Heart right ventricle (tissue), 16 donors: ENCODE data around the gene AGFG2. TPM values are rescaled to one million over a fixed set of nuclear protein-coding genes. Genes with fewer than 3 reads are reported as not detected.
A peak's percentile ranks its signal among the peaks of the same experiment; 100 is the strongest.

ENCODE experiments used
- ATAC-seq, 8 donors: fragments of 200-7000 bp; cut with Tn5 transposase; one replicate each; pipeline ENCODE4 v1.9.1; 2020; ENCODE audit warnings: mild to moderate bottlenecking in 8 of 8, moderate library complexity in 8 of 8, moderate number of reproducible peaks in 1 of 8
- DNase-seq, 2 donors: peaks; one replicate each; pipeline ENCODE4 v3.0.0-alpha.2; 2020
- H3K27ac ChIP-seq, 10 donors: fragments of 200-600 bp; sonication (generic) in 2 of 10; one replicate each; pipeline versions ENCODE4 v1.5.0 to v1.8.0; 2020 to 2022; ENCODE audit warnings: mild to moderate bottlenecking in 3 of 10
- H3K27me3 ChIP-seq, 7 donors: fragments of 200-600 bp; one replicate each; pipeline ENCODE4 v1.8.0; 2021 to 2022; ENCODE audit warnings: mild to moderate bottlenecking in 2 of 7
- H3K36me3 ChIP-seq, 9 donors: fragments of 200-600 bp; sonication (generic) in 1 of 9; one replicate each; pipeline versions ENCODE4 v1.5.0 to v1.8.0; 2020 to 2022; ENCODE audit warnings: mild to moderate bottlenecking in 2 of 9
- H3K4me1 ChIP-seq, 9 donors: fragments of 200-600 bp; sonication (generic) in 1 of 9; one replicate each; pipeline versions ENCODE4 v1.5.0 to v1.8.0; 2020 to 2022; ENCODE audit warnings: mild to moderate bottlenecking in 4 of 9
- H3K4me3 ChIP-seq, 10 donors: fragments of 200-600 bp; sonication (generic) in 2 of 10; one replicate each; pipeline versions ENCODE4 v1.5.0 to v1.8.0; 2020 to 2022; ENCODE audit warnings: mild to moderate bottlenecking in 7 of 10, moderate library complexity in 2 of 10
- H3K9me3 ChIP-seq, 11 donors: fragments of 200-600 bp in 10 of 11; sonication (generic) in 2 of 11; one replicate each; pipeline versions ENCODE4 v1.5.0 to v1.8.0; 2013 to 2022; ENCODE audit warnings: mild to moderate bottlenecking in 2 of 11, control low read depth in 1 of 11, moderate library complexity in 1 of 11
- CTCF ChIP-seq, 9 donors: fragments of 200-600 bp; sonication (generic) in 2 of 9; IDR thresholded peaks; one replicate each; pipeline versions ENCODE4 v1.5.0 to v1.8.0; 2021 to 2022; ENCODE audit warnings: antibody characterized with exemption in 9 of 9, mild to moderate bottlenecking in 5 of 9, moderate library complexity in 1 of 9
- WGBS, 2 donors: extraction: QIAGEN DNeasy Blood & Tissue Kit; methylation state at CpG; one replicate each; pipeline ENCODE4 v1.1.7; 2013; ENCODE audit warnings: inconsistent platforms in 1 of 2; 5-methylcytosine and 5-hydroxymethylcytosine counted together
- intact Hi-C, 10 donors: fragments of 100-400 bp; cut with DNase I; formaldehyde crosslinking; loops; one replicate each; pipeline versions ENCODE4 v1.11.1 to v1.14.2; 2022
- polyA plus RNA-seq, 2 donors: library from polyadenylated mRNA; stranded (reverse); fragments of 200-250 nt; gene quantifications; one replicate each; pipeline ENCODE4 v1.2.3, GENCODE V29; 2013
- total RNA-seq, 10 donors: library from RNA; stranded (reverse); fragmentation: NEBNext Ultra II Directional in 3 of 10; extraction: Animal tissue kit (Norgen Biotek cat#: 25700) in 3 of 10; gene quantifications; one replicate each; pipeline versions ENCODE4 v1.2.1 to v1.2.4, GENCODE V29; 2021 to 2023
- donor health status: Arrhythmogenic right ventricular cardiomyopathy.
- donor health status: ischemic (EF 13 %, LVEDD 7.1; RV severe dilation, severe dysfunction).
- donor health status: healthy with polysubstance abuse.
- donor health status: DM: no; HTN: yes; CAD: no.
- donor health status: DM: no; HTN: no; CAD: no.
- donor health status: ischemic (EF 25% LVEDD 6.9; RV normal size, moderate dysfunction).
- donor health status: ischemic (EF 25% LVEDD 5.7; RV mildly dilated, moderate dysfunction).
- donor health status: healthy.
- donor health status: DM: yes; HTN: yes; CAD: no.
- donor health status: Ischemic cardiomyopathy.
- donor health status: ischemic (EF 35%, LVEDD 5.7; RV mildly dilated, moderate dysfunction).
- donor health status: nonischemic (EF 11% LVEDD 7.7; RV severe dilation, severe dysfunction).
- donor health status: DM: yes; HTN: yes; CAD: no.
- donor health status: PGD.
- donor health status: ischemic (EF 29% LVEDD 5.4; RV normal size, mild dysfunction).
- donor health status: nonischemic (EF 23%, LVEDD 6.1; RV moderate dilation, normal function).

Gene AGFG2
- total and polyA plus RNA-seq, 12 donors: 9.9 to 35.8 (median 27.3) TPM

- Histone ChIP-seq H3K36me3 (peaks cover 0 to 87% (median 19%) of the 10 kb centered on the region in 9 donors), H3K4me1 (peaks cover 0 to 20% (median 6%) of the 10 kb centered on the region in 9 donors), H3K4me3 (no peak overlapping the region), H3K27me3 (no peaks in the 10 kb centered on the region), H3K9me3 (no peaks in the 10 kb centered on the region), H3K27ac (peak overlapping the region in 1 of 10 donors; percentile 26)
- no peak for TF ChIP-seq CTCF (IDR thresholded peaks at IDR 0.05)
- intact Hi-C loops: loop anchor here in 2 of 10 donors (5.0 kb wide), 2 partner anchors 74 to 89 kb away; partner anchors contain the start of gene NYAP1 (in 1 of the 2)
- DNase-seq (no peak), ATAC-seq (no peak)
- WGBS, 2 donors: 78 to 82% methylated on average over 4 of the region's 4 CpGs
Measured at GRCh38 chr7:100556541-100556940, 17.5 kb downstream of the AGFG2 start.

GRCh38 chr7:100559127-100559526 is 20.1 kb downstream of the AGFG2 start:
- intact Hi-C loops: loop anchor here in 5 of 10 donors (1.0 to 5.0 kb wide), 4 partner anchors 77 to 92 kb away; partner anchors contain the start of gene NYAP1 (in 1 of the 5)
- ATAC-seq (no peak), DNase-seq (no peak)
- Histone ChIP-seq H3K9me3 (no peaks in the 10 kb centered on the region), H3K4me3 (no peak overlapping the region), H3K4me1 (peaks cover 0 to 26% (median 6%) of the 10 kb centered on the region in 9 donors), H3K27me3 (no peaks in the 10 kb centered on the region), H3K27ac (peak overlapping the region in 1 of 10 donors; percentile 23), H3K36me3 (peaks cover 0 to 79% (median 15%) of the 10 kb centered on the region in 9 donors)
- TF ChIP-seq CTCF (IDR thresholded peaks at IDR 0.05): no peak
- WGBS, 2 donors: 74 to 85% methylated on average over 4 of the region's 4 CpGs

GRCh38 chr7:100561491-100562194 is 22.6 kb downstream of the AGFG2 start:
- H3K4me1 ChIP-seq: peaks cover 0 to 21% (median 6%) of the 10 kb centered on the region in 9 donors
- H3K9me3 ChIP-seq: no peaks in the 10 kb centered on the region
- H3K27me3 ChIP-seq: no peaks in the 10 kb centered on the region
- ATAC-seq (no peak), DNase-seq (no peak)
- H3K36me3 ChIP-seq: peaks cover 0 to 57% (median 2%) of the 10 kb centered on the region in 9 donors
- H3K27ac ChIP-seq: no peak overlapping the region
- intact Hi-C loops: loop anchor here in 8 of 10 donors (2.0 to 5.0 kb wide), 5 partner anchors 93 to 166 kb away; partner anchors contain the start of gene GIGYF1 (in 6 of the 8)
- H3K4me3 ChIP-seq: no peak overlapping the region
- WGBS, 2 donors: 88 to 93% methylated on average over 12 of the region's 12 CpGs
- TF ChIP-seq CTCF (IDR thresholded peaks at IDR 0.05): no peak

- no peak for DNase-seq
- intact Hi-C loops: loop anchor here in 8 of 10 donors (2.0 to 5.0 kb wide), 4 partner anchors 95 to 165 kb away; partner anchors contain the start of gene GIGYF1 (in 6 of the 8)
- no peak overlapping the region for H3K27ac ChIP-seq
- H3K4me1 ChIP-seq: peaks cover 0 to 21% (median 6%) of the 10 kb centered on the region in 9 donors
- no peaks in the 10 kb centered on the region for H3K9me3 ChIP-seq
- no peak for ATAC-seq
- WGBS, 2 donors: 94% methylated on average over 26 of the region's 26 CpGs
- peaks cover 0 to 49% (median 0%) of the 10 kb centered on the region in 9 donors for H3K36me3 ChIP-seq
- no peak for TF ChIP-seq CTCF (IDR thresholded peaks at IDR 0.05)
- H3K4me3 ChIP-seq: no peak overlapping the region
- no peaks in the 10 kb centered on the region for H3K27me3 ChIP-seq
Measured at GRCh38 chr7:100562195-100563099, 23.4 kb downstream of the AGFG2 start.
